Neural progenitor cell (in vitro differentiated cells): ENCODE measurements around the gene ZNRD2. TPM values are rescaled to one million over a fixed set of nuclear protein-coding genes. Genes with fewer than 3 reads are reported as not detected.

Experiments
- DNase-seq: peaks from one replicate; pipeline ENCODE4 v3.0.0-alpha.2; 2016; ENCODE audit warnings: low spot score
- H2AFZ ChIP-seq: fragments of 200-600 bp; sonication (generic); replicated peaks from 2 replicates; pipeline ENCODE4 v1.6.1; 2016; ENCODE audit warnings: antibody characterized with exemption
- H3F3A ChIP-seq: fragments of 200-600 bp; sonication (generic); 2 replicates; pipeline ENCODE4 v1.6.1; 2016; ENCODE audit warnings: antibody characterized with exemption, low read depth
- H3K27ac ChIP-seq: fragments of 200-600 bp; sonication (generic); 2 replicates; pipeline ENCODE4 v1.5.1; 2016; ENCODE audit warnings: mild to moderate bottlenecking
- H3K27me3 ChIP-seq: fragments of 200-600 bp; sonication (generic); 2 replicates; pipeline ENCODE4 v1.6.1; 2016; ENCODE audit warnings: mild to moderate bottlenecking, moderate library complexity
- H3K36me3 ChIP-seq: fragments of 200-600 bp; sonication (generic); 2 replicates; pipeline ENCODE4 v1.5.1; 2016
- H3K4me1 ChIP-seq: fragments of 200-600 bp; sonication (generic); 2 replicates; pipeline ENCODE4 v1.6.1; 2016; ENCODE audit warnings: mixed run types
- H3K4me2 ChIP-seq: fragments of 200-600 bp; sonication (generic); 2 replicates; pipeline ENCODE4 v1.6.1; 2016
- H3K4me3 ChIP-seq: fragments of 200-600 bp; sonication (generic); 2 replicates; pipeline ENCODE4 v1.5.1; 2016
- H3K79me2 ChIP-seq: fragments of 200-600 bp; sonication (generic); 2 replicates; pipeline ENCODE4 v1.6.1; 2016; ENCODE audit warnings: low read depth
- H3K9ac ChIP-seq: fragments of 200-600 bp; sonication (generic); 2 replicates; pipeline ENCODE4 v1.6.1; 2016
- H3K9me3 ChIP-seq: fragments of 200-600 bp; sonication (generic); 2 replicates; pipeline ENCODE4 v1.5.1; 2016; ENCODE audit warnings: low read depth
- H4K20me1 ChIP-seq: fragments of 200-600 bp; sonication (generic); 2 replicates; pipeline ENCODE4 v1.6.1; 2016; ENCODE audit warnings: low read depth
- H3K27ac Mint-ChIP-seq: 3 replicates; pipeline ENCODE4 v1.8.0; 2021; ENCODE audit warnings: mixed read lengths
- H3K27me3 Mint-ChIP-seq: 2 replicates; pipeline ENCODE4 v1.8.0; 2022; ENCODE audit warnings: low read depth, mild to moderate bottlenecking, inconsistent platforms, moderate library complexity, mixed read lengths; ENCODE audit not compliant: insufficient read depth
- H3K36me3 Mint-ChIP-seq: 3 replicates; pipeline ENCODE4 v1.8.0; 2021; ENCODE audit warnings: mixed read lengths
- H3K4me1 Mint-ChIP-seq: 3 replicates; pipeline ENCODE4 v1.8.0; 2021; ENCODE audit warnings: mixed read lengths
- H3K4me3 Mint-ChIP-seq: 3 replicates; pipeline ENCODE4 v1.8.0; 2021; ENCODE audit warnings: mild to moderate bottlenecking, moderate library complexity, mixed read lengths
- H3K9me3 Mint-ChIP-seq: 3 replicates; pipeline ENCODE4 v1.8.0; 2020; ENCODE audit warnings: mixed read lengths
- EZH2 ChIP-seq: fragments of 200-600 bp; sonication (generic); IDR thresholded peaks from 2 replicates; pipeline ENCODE4 v1.6.1; 2017; ENCODE audit warnings: antibody characterized with exemption, mild to moderate bottlenecking, moderate library complexity
- EZH2phosphoT487 ChIP-seq: fragments of 200-600 bp; sonication (generic); IDR thresholded peaks from 2 replicates; pipeline ENCODE4 v1.6.1; 2017; ENCODE audit warnings: antibody characterized with exemption
- total RNA-seq: library from RNA; depleted of rRNA; stranded (reverse); fragments of >200 nt; gene quantifications from 2 replicates; pipeline ENCODE4 v1.2.3, GENCODE V29; 2015; ENCODE audit warnings: low replicate concordance
- TF ChIP-seq, protein P1 (sequence below): fragments of 200-600 bp; sonication (generic); IDR thresholded peaks from 2 replicates; pipeline ENCODE4 v1.5.1; 2017; ENCODE audit warnings: antibody characterized with exemption, mild to moderate bottlenecking

ZNRD2 gene
- total RNA-seq, 1 donor from 2014 or later = 15.5 TPM

DNA sequence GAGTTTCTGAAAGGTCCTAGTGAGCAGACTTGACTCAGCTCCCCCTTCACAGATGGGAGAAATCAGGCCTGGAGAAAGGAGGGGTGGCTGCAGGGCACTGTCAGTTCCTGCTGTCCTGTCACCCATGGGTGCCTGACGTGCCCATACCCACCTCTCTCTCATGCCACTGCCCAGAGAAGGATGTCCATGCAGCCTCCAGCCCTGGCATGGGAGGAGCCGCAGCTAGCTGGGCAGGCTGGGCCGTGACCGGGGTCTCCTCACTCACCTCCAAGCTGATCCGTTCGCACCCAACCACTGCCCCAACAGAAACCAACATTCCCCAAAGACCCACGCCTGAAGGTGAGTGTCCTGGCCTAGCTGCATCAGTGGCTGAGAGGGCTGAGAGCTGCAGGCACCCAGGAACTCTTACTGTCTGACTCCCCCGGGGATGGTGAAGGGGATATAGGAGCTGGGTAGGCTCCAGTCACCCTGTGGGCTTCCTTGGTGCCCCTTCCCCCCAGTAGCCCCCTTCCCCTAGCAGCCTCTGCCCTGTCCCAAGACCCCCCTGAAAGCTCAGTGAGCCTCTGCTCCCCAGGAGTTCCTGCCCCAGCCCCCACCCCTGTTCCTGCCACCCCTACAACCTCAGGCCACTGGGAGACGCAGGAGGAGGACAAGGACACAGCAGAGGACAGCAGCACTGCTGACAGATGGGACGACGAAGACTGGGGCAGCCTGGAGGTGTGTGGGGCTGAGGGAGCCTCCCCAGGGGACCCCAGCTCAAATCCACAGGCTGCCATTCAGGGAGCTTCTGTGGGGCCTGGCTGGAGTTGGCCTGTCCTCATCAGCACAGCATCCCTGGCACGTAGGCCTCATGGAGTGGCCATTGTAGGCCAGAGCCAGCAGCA lies 33.6 kb upstream of the ZNRD2 start:
- H3K36me3 ChIP-seq = no peaks in the 10 kb centered on the region

DNA sequence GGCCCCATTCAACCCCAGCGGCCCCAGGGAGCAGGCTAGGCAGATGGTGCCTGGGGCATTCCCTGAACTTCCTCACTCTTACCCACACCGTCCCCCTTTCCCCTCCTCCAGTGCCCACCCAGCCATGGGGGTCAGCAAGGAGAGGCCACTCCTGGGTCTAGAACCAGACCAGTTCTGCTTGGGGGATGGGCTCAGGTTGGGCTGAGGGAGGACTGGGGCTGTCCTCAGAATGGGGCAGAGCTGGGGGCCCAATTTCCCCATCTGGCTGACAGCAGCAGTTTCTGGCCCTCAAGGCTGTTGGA lies 33.0 kb upstream of the ZNRD2 start:
- H3K36me3 Mint-ChIP-seq = peaks cover 17% of the 10 kb centered on the region
- Histone ChIP-seq H3K27ac (no peak overlapping the region), H3K4me2 (no peak overlapping the region), H3K36me3 (no peaks in the 10 kb centered on the region), H3F3A (peaks cover 29% of the 10 kb centered on the region), H3K79me2 (no peaks in the 10 kb centered on the region), H3K27me3 (peaks cover 52% of the 10 kb centered on the region), H4K20me1 (peaks cover 35% of the 10 kb centered on the region), H3K4me1 (peaks cover 19% of the 10 kb centered on the region), H2AFZ (no peak overlapping the region), H3K9me3 (no peaks in the 10 kb centered on the region), H3K4me3 (no peak overlapping the region), H3K9ac (no peak overlapping the region)
- no peak overlapping the region for H3K27ac Mint-ChIP-seq
- H3K4me1 Mint-ChIP-seq = peaks cover 7% of the 10 kb centered on the region
- TF ChIP-seq, protein P1, sequence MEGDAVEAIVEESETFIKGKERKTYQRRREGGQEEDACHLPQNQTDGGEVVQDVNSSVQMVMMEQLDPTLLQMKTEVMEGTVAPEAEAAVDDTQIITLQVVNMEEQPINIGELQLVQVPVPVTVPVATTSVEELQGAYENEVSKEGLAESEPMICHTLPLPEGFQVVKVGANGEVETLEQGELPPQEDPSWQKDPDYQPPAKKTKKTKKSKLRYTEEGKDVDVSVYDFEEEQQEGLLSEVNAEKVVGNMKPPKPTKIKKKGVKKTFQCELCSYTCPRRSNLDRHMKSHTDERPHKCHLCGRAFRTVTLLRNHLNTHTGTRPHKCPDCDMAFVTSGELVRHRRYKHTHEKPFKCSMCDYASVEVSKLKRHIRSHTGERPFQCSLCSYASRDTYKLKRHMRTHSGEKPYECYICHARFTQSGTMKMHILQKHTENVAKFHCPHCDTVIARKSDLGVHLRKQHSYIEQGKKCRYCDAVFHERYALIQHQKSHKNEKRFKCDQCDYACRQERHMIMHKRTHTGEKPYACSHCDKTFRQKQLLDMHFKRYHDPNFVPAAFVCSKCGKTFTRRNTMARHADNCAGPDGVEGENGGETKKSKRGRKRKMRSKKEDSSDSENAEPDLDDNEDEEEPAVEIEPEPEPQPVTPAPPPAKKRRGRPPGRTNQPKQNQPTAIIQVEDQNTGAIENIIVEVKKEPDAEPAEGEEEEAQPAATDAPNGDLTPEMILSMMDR = no peak
- TF ChIP-seq EZH2phosphoT487 = no peak
- TF ChIP-seq EZH2 = no peak
- no peak for DNase-seq
- H3K27me3 Mint-ChIP-seq = peaks cover 16% of the 10 kb centered on the region
- no peak overlapping the region for H3K4me3 Mint-ChIP-seq
- no peaks in the 10 kb centered on the region for H3K9me3 Mint-ChIP-seq

More for the DNA sequence above, 33.6 kb upstream of the ZNRD2 start:
- peaks cover 15% of the 10 kb centered on the region for H3K36me3 Mint-ChIP-seq
- Histone ChIP-seq H3K27ac (no peak overlapping the region), H3K4me3 (no peak overlapping the region), H3F3A (peaks cover 29% of the 10 kb centered on the region), H4K20me1 (peaks cover 35% of the 10 kb centered on the region), H3K79me2 (no peaks in the 10 kb centered on the region), H3K4me1 (peaks cover 19% of the 10 kb centered on the region), H3K9ac (no peak overlapping the region), H3K9me3 (no peaks in the 10 kb centered on the region), H3K4me2 (no peak overlapping the region), H2AFZ (no peak overlapping the region), H3K27me3 (peaks cover 46% of the 10 kb centered on the region)
- H3K27me3 Mint-ChIP-seq = peaks cover 14% of the 10 kb centered on the region
- no peak overlapping the region for H3K27ac Mint-ChIP-seq
- peak overlapping the region; percentile 8 for H3K4me3 Mint-ChIP-seq
- H3K4me1 Mint-ChIP-seq = peaks cover 5% of the 10 kb centered on the region
- no peak for DNase-seq
- H3K9me3 Mint-ChIP-seq = no peaks in the 10 kb centered on the region
- TF ChIP-seq, protein P1 = no peak
- TF ChIP-seq EZH2phosphoT487 (no peak), EZH2 (no peak)

DNA sequence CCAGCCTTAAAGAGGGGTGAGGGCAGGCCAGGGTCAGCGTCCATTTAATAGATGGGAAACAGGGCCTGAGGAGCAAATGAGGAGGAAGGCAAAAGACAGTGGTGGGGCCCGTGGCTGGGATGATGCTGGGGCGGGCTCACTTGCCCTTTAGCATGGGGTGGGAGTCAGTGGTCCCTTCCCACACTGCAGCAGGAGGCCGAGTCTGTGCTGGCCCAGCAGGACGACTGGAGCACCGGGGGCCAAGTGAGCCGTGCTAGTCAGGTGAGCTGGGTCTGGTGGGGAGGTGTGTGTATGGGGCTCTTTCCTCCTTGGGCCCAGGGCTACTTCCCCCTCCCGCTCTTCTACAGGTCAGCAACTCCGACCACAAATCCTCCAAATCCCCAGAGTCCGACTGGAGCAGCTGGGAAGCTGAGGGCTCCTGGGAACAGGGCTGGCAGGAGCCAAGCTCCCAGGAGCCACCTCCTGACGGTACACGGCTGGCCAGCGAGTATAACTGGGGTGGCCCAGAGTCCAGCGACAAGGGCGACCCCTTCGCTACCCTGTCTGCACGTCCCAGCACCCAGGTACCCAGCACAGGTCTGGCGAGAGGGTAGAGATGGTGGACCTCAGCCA lies 32.6 kb upstream of the ZNRD2 start:
- DNase-seq = no peak
- peaks cover 29% of the 10 kb centered on the region for H3F3A ChIP-seq
- Mint-ChIP-seq H3K27me3 (peaks cover 16% of the 10 kb centered on the region), H3K4me3 (peak overlapping the region; percentile 35), H3K4me1 (peaks cover 7% of the 10 kb centered on the region), H3K36me3 (peaks cover 17% of the 10 kb centered on the region), H3K9me3 (no peaks in the 10 kb centered on the region), H3K27ac (no peak overlapping the region)
- no peak overlapping the region for H3K4me3 ChIP-seq
- peaks cover 19% of the 10 kb centered on the region for H3K4me1 ChIP-seq
- H3K27me3 ChIP-seq = peaks cover 54% of the 10 kb centered on the region
- no peaks in the 10 kb centered on the region for H3K9me3 ChIP-seq
- H3K9ac ChIP-seq = no peak overlapping the region
- H2AFZ ChIP-seq = no peak overlapping the region
- peaks cover 35% of the 10 kb centered on the region for H4K20me1 ChIP-seq
- no peaks in the 10 kb centered on the region for H3K36me3 ChIP-seq
- H3K27ac ChIP-seq = no peak overlapping the region
- H3K4me2 ChIP-seq = no peak overlapping the region
- no peaks in the 10 kb centered on the region for H3K79me2 ChIP-seq
- TF ChIP-seq EZH2phosphoT487 (no peak), EZH2 (no peak)
- TF ChIP-seq, protein P1 = no peak
